Measurements from ENCODE around the gene PAX5. TPM values are rescaled to one million over a fixed set of nuclear protein-coding genes. Genes with fewer than 3 reads are reported as not detected.

Gene PAX5
- total RNA-seq, 1 experiment from 2014 or later = 0.39 TPM

GRCh38 chr9:36949466-36949865, 84.6 kb downstream of the PAX5 start:
- H2BK12ac ChIP-seq (ENCODE audit: insufficient read length, low read depth, low read length) = no peak overlapping the region
- H2BK20ac ChIP-seq (ENCODE audit: low read depth, low read length, poor library complexity, severe bottlenecking) = no peak overlapping the region
- no peak overlapping the region; a peak in 2 of 7 replicates for H3K27ac Mint-ChIP-seq
- H3K18ac ChIP-seq (ENCODE audit: insufficient read length, low read depth, low read length) = no peak overlapping the region
- no peak overlapping the region for H4K5ac ChIP-seq (ENCODE audit: insufficient read length, low read depth, low read length)
- no peak overlapping the region for H4K91ac ChIP-seq (ENCODE audit: insufficient read length, low read depth, low read length)
- peaks cover 3% of the 10 kb centered on the region; the same call in 1 of the 2 replicates for H3K27me3 Mint-ChIP-seq (ENCODE audit: low read depth)
- no peaks in the 10 kb centered on the region for H4K20me1 ChIP-seq (ENCODE audit: control insufficient read depth, insufficient read depth, insufficient read length)
- no peaks in the 10 kb centered on the region for H3K36me3 Mint-ChIP-seq (ENCODE audit: insufficient read depth in 1 of 3, low read depth in 3 of 3)
- no peak for DNase-seq
- peaks cover 3% of the 10 kb centered on the region; the same call in 1 of the 2 replicates for H3K4me1 ChIP-seq (ENCODE audit: insufficient read depth, low read length)
- H4K8ac ChIP-seq (replicated peaks; ENCODE audit: insufficient read length, low read depth, low read length) = no peak overlapping the region
- H3K9me3 ChIP-seq (ENCODE audit: control insufficient read depth, low read depth, low read length) = no peaks in the 10 kb centered on the region
- no peak overlapping the region for H3K9ac ChIP-seq (ENCODE audit: extremely low read depth, insufficient read length, low read length)
- no peak overlapping the region for H3K14ac ChIP-seq (ENCODE audit: insufficient read depth, low read length)
- no peak overlapping the region for H3K56ac ChIP-seq (ENCODE audit: insufficient read length, low read depth, low read length)
- no peak overlapping the region for H2BK120ac ChIP-seq (ENCODE audit: low read depth, low read length, poor library complexity, severe bottlenecking)
- no peak overlapping the region for H3K4me3 Mint-ChIP-seq
- no peak overlapping the region for H2AK5ac ChIP-seq (ENCODE audit: insufficient read length, low read length)
- no peak overlapping the region for H3K27ac ChIP-seq (ENCODE audit: insufficient read length, low read depth, low read length)
- no peak overlapping the region for H2AFZ ChIP-seq (ENCODE audit: low read length)
- H3K23ac ChIP-seq (ENCODE audit: insufficient read length, low read depth, low read length) = no peak overlapping the region
- no peaks in the 10 kb centered on the region for H3K27me3 ChIP-seq (ENCODE audit: insufficient read depth, low read length)
- no peaks in the 10 kb centered on the region for H3K9me3 Mint-ChIP-seq
- no peaks in the 10 kb centered on the region for H3K23me2 ChIP-seq (ENCODE audit: insufficient read length, low read depth, low read length, poor library complexity, severe bottlenecking)
- H3K4ac ChIP-seq (ENCODE audit: low read depth, low read length) = no peak overlapping the region
- WGBS (ENCODE audit: extremely low coverage, insufficient read length, low lambda C conversion rate) = no CpG with 5 or more reads among the region's 6 CpGs
- H3T11ph ChIP-seq (ENCODE audit: low read length) = no peak overlapping the region
- H3K79me2 ChIP-seq (ENCODE audit: insufficient read depth, low read length) = no peaks in the 10 kb centered on the region
- H3K79me1 ChIP-seq (ENCODE audit: insufficient read depth, low read depth, low read length, poor library complexity, severe bottlenecking) = no peaks in the 10 kb centered on the region
- no peak overlapping the region for H2BK15ac ChIP-seq (ENCODE audit: low read depth, low read length)
- no peak overlapping the region for H2BK5ac ChIP-seq (ENCODE audit: insufficient read length, low read length)
- TF ChIP-seq CTCF (conservative IDR thresholded peaks at IDR 0.05) = no peak
- H3K4me1 Mint-ChIP-seq = peaks cover 14 to 18% of the 10 kb centered on the region in 2 experiments
- no peak overlapping the region for H3K4me2 ChIP-seq (ENCODE audit: insufficient read depth, insufficient read length, low read length)
